GM19395 (cell line): ENCODE measurements around the gene CDK5RAP1.
"Not testable (repeated sequence)": the region's sequence is repeated elsewhere in the genome, so short reads cannot be mapped to it uniquely, and the experiment has no call there.

Experiments
- ATAC-seq: cut with Tn5 transposase; IDR thresholded peaks from one replicate; pipeline ENCODE4 v1.9.1; 2021; ENCODE audit warnings: mild to moderate bottlenecking, moderate library complexity; ENCODE audit not compliant: unreplicated experiment

The CDK5RAP1 gene

DNA sequence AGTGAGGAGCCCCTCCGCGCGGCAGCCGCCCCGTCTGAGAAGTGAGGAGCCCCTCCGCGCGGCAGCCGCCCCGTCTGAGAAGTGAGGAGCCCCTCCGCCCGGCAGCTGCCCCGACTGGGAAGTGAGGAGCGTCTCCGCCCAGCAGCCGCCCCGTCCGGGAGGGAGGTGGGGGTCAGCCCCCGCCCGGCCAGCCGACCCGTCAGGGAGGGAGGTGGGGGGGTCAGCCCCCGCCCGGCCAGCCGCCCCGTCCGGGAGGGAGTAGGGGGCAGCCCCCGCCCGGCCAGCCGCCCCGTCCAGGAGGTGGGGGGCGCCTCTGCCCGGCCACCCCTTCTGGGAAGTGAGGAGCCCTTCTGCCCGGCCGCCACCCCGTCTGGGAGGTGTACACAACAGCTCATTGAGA, 12.0 kb downstream of the CDK5RAP1 start:
- not testable (repeated sequence) for ATAC-seq

DNA sequence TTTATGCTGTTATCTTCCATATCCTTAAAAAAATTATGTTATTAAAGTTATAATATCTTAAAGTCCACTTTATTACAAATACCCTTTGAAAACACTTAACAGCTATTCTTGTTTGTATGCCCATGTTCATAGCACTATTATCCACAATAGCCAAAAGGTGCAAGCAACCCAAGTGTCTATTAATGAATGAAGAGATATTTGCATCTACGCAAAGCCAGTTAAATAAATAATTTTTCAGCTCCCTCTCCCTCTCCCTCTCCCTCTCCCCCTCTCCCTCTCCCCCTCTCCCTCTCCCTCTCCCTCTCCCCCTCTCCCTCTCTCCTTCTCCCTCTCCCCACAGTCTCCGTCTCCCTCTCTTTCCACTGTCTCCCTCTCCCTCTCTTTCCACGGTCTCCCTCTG, 13.1 kb downstream of the CDK5RAP1 start:
- ATAC-seq = no peak

DNA sequence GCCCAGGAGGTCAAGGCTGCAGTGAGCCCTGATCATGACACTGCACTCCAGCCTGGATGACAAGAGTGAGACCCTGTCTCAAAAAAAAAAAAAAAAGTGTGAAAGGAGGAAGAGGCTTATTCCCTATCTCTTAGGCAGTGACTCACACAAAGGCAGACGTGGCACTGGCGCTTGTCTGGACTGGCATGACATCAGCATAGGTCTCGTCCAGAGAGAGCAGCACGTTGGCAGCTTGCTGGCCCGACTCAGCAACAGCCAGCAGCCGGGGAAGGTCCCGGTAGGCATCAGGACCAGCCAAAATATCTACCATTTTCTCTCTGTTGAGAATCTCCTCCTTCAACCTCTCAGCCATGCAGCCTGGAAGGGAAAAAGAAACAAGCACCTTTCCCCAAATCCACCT, 14.1 kb downstream of the CDK5RAP1 start:
- ATAC-seq = no peak

DNA sequence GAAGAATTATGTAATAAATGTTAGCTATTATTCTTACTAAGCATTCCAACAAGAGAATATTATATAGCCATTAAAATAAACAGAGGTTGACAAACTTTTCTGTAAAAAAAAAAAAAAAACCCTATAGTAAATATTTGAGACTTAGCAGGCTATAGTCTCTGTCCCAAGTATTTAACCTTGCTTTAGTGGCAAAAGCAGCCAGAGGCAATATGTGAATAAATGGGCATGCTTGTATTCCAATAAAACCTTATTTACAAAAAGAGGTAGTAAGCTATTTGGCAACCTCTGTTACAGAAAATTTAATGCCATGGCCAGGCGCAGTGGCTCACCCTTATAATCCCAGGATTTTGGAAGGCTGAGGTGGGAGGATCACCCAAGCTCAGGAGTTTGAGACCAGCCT, 14.6 kb downstream of the CDK5RAP1 start:
- no peak for ATAC-seq

DNA sequence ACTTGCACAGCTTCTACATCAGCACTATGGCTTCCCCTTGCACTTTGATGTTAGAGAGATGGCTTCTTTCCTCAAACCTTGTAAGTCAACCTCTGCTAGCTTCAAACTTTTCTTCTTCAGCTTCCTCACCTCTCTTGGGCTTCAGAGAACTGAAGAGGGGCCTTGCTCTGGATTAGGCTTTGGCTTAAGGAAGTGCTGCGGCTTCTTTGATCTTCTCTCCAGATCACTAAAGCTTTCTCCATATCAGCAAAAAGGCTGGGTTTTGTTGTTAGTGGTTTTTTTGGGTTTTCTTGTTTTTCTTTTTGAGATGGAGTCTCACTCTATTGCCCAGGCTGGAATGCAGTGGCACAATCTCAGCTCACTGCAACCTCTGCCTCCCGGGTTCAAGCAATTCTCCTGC, 24.0 kb downstream of the CDK5RAP1 start:
- ATAC-seq = no peak

DNA sequence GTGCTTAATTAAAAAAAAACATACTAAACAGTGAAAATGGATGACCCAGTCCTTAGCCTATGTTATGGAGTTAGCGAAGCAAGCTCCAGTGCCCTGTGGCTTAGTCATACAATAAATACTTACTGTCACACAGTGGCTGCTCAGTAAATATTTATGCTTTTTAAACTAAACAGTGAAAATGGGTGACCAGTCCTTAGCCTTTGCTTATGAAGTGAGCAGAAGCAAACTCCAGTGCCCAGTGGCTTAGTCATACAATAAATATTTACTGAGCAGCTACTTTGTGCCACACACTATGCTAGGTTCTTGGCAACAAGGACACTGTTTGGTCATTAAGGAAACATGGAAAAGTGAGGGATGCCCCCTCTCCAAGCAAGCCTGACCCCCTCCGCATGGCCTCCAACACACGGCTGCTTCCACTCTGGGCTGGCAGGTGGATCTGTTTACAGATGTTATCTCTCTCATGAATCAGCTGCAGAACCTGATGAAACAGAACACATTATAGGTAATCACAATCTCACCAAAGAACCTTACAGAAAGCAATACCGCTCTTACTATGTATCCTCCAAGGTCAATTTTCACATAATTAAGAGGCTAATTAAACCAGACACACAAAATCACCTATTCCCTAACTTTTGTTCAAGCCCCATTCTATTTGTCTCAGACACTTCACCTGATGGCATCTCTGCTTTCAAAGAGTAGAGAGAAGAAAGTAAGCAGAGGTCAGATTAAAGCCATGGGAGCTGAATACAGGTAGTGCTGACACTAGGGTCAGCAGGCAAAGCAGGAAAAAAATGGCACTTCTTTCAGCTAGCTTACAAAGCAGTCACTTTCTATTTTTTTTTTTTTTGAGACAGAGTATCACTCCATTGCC, 27.3 kb downstream of the CDK5RAP1 start:
- ATAC-seq = no peak

DNA sequence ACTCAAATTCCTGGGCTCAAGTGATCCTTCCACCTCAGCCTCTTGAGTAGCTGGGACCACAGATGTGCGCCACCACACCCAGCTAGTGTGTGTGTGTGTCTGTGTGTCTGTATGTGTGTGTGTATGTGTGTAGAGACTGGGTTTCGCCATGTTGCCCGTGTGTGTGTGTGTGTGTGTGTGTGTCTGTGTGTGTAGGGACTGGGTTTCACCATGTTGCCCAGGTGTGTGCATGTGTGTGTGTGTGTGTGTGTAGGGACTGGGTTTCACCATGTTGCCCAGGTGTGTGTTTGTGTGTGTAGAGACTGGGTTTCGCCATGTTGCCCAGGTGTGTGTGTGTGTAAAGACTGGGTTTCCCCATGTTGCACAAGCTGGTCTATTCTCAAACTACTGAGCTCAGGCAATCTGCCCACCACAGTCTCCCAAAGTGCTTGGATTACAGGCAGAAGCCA, 28.3 kb downstream of the CDK5RAP1 start:
- ATAC-seq = no peak

DNA sequence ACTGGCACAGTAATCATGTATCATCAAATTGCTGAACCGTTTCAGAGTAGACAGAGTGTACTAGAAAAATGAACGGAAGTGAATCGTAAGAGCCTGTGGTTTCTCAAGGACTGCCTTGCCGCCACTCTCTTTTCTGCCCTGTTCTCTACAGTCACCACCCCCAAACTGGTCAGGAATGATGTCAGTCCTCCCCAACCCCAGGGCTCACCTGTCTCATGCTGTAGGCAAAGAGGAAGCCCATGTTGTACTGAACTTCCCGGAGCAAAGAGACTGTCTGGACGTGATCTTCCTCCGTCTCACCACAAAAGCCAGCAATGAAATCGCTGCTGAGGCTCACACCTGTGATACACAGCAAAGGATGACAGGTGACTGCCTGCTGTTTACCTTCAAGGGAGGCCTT, 31.0 kb downstream of the CDK5RAP1 start:
- no peak for ATAC-seq

DNA sequence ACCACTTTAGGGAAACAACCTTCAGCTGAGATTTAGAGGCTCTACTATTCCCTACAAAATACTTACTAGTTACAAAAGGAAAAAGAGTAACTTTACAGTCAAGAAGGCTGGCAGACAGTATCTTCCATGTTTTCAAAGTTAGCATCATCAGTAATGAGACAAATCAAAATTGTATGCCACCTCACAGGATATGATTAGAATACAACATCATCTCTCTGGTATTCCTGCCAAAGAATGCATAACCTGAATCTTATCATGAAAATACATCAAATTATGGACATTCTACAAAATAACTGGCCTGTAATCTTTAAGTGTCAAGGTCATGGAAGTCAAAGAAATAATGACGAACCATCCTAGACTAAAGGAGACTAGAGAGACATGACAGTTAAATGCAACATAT, 38.4 kb downstream of the CDK5RAP1 start:
- ATAC-seq = no peak

DNA sequence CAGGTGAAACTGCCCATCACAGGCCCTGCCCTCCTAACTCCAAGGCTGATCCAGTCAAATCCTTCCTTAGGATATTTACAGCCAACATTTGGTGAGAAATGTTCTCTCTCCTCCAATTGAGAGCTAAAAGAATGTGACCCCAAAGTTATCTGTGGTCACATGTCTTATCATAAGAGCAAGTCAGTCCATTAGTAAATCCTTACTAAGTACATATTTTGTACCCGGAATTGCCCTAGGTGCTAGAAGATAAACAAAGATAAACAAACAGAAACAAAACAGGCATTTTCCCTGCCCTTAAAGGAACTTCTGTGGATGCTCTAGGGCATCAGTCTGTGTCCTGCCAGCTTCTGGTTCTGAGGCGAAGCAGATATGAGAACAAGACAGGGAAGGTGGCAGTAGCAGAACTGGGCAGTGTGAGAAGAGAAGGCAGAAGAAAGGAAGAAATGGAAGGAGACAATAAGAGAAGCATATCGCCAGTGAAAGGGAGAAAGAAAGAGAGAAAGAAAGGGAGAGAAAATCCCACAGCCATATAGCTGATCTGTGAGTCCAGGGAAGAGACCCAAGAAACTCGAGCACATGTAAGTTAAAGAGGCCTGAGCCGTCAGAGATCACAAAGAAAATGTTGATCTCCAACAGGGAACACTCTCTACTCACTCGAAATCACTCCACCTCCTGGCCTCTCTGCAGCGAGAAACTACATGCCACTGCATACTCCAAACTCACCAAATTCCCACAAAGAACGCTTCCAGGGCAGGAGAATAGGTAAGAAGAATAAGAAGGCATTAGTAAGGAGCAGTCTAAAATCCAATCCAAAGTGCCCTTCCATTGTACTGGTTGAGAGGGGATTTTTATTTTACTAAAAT, 41.7 kb downstream of the CDK5RAP1 start:
- ATAC-seq = no peak

DNA sequence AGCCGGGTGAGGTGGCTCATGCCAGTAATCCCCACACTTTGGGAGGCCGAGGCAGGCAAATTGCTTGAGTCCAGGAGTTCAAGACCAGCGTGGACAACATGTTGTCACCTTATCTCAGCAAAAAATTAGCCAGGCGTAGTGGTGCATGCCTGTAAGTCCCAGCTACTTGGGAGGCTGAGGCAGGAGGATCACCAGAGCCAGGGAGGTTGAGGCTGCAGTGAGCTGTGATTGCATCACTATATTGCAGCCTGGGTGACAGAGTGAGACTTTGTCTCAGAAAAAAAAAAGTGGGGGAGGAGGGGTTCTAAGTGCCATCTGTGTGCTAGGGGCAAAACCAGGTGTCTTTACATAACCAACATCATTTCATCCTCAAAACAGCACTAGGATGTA, 48.3 kb downstream of the CDK5RAP1 start:
- ATAC-seq = no peak

DNA sequence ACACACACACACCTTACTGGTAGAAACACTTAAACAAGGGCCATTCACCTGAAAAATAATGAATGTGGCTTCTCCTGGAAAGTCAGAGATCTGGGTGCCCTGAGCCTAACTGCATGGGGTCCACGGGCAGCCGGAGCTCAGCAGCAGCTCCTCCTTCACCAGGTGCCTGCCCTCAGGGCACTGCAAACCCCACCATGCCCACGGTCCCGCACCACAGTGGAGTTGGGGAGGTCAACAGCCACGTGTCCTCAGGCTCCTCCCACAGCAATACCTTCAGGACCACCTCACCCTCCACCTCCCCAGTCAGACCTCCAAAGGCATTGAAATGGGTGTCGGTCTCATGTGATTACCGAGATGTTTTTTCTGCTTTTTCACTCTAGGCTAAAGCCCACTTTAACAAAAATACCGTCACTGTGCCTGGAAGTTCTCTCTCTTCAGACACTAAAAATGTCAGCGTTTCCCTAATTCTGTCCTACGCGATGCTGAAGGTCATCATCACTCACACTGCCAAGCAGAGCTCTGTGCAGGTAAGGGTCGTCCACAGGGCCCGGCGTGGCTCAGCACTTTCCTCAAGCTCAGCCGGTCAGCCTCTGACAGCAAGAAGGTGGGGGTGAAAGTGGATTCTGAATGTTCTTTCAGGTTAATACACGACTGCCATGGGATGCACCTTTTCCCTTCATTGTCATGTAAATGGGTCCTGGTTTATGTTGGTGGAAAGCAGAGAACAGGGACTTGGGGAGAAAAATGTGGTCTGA, 48.9 kb downstream of the CDK5RAP1 start:
- ATAC-seq = no peak

DNA sequence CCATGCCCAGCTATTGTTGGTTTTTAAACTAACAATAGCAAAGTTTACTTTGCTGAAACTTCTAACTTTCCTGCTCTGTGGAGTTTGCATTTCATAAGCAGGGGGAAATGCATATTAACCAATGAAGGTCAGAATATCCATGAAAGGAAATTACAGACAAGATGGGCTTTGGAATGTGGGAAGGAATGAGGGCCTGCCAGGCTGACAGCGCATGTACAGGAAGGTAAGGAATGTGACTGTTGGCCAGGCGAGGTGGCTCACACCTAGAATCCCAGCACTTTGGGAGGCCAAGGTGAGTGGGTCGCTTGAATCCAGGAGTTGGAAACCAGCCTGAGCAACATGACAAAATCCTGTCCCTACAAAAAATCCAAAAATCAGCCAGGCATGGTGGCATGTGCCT, 49.6 kb downstream of the CDK5RAP1 start:
- no peak for ATAC-seq

DNA sequence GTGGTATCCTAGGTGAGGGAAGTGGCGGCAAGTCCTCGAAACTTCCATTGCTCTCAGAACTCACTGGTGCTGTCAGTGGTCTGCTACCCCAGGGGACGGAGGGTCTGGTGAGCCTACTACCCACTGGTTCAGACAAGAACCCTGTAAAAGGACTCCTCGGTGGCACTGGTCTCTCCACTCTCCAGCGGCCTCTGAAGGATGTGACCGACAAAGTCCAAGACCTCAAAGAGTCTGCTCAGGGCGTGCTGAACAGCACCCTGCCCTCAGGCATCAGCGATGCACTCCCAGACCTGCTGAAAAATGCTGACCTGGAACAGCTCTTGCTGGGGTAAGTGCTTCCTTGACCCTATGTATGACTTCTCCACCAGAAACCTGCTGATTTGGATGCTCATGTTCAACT, 51.8 kb downstream of the CDK5RAP1 start:
- no peak for ATAC-seq

DNA sequence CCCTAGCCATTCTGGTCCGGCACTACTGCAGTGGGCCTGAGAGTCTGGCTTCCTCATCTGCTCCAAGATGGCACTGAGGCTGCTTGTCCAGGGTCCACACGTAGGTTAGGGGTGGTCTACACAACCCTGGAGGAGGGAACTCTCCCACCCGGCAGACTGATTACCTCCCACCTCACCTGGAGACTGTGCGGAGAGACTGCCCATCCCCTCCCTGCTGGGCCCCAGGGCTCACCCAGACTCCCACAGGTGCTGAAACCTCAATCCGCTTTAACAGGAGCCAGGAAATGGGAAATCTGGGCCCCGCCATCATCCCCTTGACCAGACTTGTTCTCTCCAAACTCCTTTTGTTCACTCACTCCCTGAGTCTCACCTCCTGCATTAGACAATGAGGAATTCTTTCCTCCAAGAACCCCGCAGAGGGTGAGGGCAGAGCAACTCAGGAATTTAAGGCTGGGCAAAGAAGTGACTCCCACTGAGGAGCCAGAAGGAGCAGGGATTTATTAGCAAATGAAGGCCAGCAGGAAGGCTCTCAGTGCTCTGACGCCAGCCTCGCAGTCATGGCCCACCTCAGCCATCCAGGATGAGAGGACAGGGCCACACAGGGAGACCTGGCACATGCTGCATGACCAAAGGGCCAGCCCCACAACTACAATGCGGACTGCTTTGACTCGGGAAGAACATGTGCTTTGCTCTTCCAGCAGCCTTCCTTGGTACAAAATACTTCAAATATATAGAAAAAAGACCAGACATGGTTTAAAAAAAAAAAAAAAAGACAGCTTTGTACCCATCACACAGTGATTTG, 53.0 kb downstream of the CDK5RAP1 start:
- no peak for ATAC-seq

DNA sequence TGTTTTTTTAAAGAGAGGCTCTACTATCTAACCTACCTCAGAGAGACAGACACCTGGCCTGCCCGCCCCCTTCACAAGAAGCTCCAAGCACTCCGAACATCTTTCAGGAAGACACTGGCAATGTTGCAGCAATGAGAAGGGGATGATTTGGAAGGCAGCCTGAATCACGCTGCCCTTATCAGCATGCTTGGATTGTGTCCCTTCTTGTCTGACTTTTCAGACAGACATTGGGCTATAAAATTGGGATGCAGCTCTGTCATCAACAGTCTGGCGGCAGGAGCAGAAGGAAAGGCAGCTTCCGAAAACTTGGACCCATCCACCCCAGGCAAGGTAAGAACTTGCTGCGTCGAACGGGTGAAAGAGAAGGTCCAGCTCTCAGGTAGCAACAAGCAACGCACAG, 56.0 kb downstream of the CDK5RAP1 start:
- ATAC-seq = no peak

DNA sequence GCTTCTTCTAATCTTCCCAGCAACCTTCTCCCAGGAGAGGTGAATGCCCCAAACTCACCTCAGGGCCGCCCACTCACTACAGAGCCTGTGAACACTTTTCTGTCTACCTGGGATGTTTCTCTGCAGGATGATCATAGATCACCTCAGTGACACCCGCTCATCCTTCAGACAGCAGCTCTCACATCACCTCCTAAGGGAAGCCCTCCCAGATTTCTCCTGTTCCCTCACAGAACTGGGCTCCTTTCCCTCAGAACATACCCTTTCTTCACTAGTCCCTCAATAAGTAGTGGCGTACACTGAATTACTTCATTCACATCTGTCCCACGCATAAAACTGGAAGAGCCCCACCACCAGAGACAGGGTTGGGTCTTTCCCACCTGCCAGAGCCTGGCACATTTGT, 57.8 kb downstream of the CDK5RAP1 start:
- ATAC-seq = no peak

DNA sequence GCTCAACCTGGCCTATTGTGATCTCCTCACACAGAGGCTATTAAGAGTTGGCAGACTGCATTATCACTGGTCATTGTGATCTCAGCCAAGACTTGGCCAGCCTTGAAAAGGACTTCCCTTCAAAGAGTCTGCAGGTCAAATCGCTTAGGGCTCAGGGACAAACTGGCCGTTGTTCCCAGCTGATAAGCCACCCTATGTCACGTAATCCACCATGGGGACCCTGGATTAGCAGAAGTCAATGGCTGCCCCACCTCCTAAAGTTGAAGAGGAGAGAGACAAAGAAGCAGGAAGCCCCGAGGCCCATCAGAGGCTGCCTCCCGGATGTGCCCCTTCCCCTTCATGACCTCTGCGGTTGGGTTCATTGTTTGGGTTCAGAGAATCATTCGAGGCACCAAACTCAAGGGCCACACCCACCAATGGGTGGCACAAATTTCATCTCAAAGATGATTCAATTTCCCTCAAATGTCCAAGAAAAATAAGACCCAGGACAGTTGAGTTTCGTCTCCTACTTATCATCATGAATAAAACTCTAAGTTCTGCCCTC, 61.7 kb downstream of the CDK5RAP1 start:
- ATAC-seq = no peak

DNA sequence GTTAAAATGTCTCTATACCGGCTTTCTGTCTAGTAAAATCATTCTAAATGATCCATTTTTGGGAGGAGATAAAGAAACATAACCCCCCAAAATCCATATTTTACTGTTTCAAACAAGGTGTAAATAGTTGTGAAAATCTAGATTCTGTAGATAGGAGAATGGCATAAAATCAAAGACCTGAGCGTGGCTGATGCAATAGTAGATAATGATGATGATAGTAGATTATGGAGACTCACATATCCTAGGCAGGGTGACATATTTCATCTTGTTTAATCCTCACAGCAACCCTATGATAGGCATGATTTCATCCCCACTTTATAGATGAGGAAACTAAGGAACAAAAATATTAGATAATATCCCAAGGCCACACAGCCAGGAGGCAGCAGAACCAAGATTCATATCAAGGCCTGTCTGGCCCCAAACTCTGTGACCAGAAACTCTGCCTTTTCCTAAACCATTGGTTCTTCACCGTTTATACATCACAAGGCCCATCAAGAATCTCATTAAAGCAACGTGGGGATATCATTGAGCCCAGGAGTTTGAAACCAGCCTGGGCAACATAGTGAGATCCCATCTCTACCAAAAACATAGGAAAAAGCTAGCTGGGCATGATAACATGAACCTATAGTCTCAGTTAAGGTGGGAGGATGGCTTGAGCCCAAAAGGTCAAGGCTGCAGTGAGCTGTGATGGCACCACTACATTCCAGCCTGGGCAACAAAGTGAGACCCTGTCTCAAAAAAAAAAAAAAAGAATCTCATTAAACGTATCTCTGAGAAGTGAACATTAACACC, 62.7 kb downstream of the CDK5RAP1 start:
- ATAC-seq = no peak
